HG03378 (cell line): ENCODE data around the gene MICAL2.

Experiments used
- ATAC-seq: cut with Tn5 transposase; IDR thresholded peaks from one replicate; pipeline ENCODE4 v1.9.1; 2021; ENCODE audit warnings: mild to moderate bottlenecking, moderate library complexity; ENCODE audit not compliant: unreplicated experiment

Gene MICAL2

DNA sequence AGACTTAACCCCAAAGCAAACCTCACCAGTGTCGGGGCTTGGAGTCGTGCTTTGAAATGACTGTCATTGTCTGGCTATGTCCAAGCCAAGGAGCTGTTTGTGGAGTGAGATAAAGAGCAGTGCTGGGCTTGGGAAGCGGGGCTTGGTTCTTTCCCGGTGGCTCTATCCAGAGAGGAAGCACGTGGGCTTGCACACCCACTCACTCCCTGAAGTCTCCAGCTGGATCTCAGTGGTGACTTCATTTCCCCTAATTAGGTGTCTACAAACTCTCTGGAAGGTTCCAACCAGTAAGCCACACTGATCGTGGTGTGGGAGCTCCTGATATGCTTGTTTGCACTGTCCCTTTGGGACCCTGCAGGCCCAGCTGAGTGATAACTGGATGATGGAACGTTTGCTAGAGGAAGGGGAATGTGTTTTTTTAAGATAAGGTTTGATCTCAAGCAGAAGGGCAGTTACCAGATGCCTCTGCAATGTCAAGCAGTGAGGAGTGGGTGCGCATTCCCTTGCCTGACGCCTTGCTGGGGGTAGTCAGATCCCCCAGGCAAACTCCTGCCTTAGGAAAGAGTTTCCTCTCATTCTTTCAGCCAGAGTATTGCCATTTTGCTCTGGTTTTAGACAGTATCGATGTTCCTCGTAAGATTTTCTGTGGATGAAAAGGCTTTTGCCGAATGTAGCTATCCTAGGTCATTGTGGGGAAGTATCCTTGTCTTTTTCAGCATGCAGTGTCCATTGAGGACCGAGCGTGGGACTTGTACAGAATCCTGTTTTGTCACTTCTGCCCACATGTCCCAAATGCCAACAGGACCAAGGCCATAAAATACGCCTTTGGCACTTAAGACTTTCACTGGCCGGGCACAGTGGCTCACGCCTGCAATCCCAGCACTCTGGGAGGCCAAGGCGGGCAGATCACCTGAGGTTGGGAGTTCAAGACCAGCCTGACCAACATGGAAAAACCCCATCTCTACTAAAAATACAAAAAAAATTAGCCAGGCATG lies 90.9 kb downstream of the MICAL2 start:
- no peak for ATAC-seq

DNA sequence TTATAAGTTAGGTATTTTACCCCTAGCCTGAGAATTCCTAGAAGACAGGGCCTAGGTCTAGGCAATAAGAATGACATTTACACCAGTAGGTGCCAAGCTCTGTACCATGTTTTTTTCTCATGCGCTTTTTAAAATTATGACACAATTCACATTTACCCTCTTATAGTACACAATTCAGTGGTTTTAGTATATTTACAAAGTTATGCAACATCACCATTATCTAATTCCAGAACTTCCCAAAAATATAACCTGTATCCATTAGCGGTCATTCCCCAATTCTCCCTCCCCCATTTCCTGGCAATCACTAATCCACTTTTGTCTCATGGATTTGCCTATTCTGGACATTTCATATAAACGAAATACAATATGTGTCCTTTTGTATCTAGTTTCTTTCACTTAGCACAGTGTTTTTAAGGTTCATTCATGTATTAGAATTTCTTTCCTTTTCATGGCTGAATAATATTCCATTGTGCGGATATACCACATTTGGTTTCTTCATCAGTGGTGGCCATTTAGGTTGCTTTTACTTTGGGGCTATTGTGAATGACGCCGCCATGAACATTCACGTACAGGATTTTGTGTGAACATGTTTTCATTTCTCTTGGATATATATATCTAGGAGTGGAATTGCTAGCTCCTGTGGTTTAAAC lies 92.4 kb downstream of the MICAL2 start:
- ATAC-seq, result no peak

DNA sequence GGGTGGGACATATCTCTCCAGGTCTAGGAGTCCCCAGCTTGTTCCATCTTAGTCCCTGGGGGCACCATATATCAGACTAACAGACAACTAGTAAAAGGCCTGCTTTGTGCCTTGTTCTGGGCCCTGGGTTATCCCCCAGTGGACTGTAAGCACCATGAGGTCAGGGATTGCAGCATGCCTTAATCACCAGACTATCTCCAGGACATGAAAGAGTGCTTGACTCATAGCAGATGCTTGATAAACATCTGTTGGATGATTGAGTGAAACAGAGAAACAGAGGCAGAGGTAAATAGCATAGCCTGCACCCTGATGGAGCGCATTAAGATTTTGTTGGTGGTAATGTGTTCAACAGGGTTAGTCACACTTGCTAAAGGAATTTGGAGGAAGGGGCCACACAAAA lies 94.1 kb downstream of the MICAL2 start:
- no peak for ATAC-seq

DNA sequence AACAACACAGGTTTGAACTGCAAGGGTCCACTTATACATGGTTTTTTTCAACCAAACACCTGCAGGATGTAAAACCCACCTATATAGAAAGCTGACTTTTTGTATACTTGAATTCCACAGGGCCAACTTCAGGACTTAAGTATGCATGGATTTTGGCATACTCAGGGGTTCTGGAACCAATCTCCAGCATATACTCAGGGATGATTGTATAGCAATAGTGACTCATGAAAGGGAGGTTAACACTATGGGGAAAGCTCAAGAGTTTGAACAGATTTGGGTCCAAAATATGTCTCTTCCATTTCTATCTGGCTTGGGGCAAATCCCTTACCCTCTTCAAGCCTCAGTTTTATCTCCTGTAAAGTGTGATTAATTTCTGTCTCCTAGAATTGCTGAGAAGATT lies 94.9 kb downstream of the MICAL2 start:
- ATAC-seq, result no peak

DNA sequence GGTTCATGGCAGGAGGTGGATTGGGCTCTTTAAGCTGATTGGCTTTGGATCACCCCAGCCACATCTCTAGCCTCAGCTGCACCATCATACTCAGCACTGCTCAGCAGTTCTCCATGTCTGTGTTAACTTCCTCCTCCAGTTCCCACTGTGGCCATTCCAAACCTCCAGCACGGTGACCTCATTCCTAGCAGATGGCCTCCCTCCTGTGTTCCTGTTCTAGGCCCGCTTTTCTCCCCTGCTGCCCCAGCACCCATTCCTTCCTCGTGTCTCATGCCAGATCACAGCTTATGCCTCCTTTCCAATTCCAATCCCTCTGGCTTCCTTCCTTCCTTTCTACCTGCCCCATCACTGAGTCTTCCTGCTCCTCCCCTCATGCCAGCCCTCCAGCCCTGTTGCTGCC lies 96.1 kb downstream of the MICAL2 start:
- ATAC-seq, result no peak

DNA sequence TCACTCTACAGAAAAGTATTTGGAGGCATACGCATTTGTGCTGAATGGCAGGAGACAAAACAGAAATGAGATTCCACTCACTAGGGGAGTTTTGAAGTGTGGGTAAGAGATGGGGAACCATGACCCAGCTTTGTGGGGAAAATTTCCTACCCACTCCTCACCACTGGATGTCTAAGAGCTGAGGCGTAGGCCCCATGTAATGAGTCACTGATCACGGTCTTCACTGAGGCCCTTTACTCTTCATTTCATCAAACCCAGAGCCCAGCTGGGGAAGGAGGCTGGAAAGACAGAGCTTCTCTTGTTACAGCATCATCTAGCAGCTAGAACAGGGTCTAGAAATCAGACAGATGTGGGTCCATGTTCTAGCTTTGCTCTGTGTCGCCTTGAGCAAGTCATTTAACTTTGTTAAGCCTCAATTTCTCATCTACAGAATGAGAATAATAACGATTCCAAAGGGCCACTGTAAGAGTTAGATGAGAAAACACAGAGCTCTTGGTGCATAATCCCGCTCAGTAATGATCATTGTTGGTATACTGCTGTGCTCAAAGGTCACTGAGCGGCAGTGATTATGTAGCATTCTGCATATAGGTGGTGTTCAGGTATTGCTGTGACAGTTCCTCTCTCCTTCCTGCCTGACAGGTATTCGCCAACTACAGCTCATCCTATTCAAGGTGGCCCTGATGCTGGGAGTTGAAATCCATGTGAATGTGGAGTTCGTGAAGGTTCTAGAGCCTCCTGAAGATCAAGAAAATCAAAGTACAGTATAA lies 97.2 kb downstream of the MICAL2 start:
- no peak for ATAC-seq

DNA sequence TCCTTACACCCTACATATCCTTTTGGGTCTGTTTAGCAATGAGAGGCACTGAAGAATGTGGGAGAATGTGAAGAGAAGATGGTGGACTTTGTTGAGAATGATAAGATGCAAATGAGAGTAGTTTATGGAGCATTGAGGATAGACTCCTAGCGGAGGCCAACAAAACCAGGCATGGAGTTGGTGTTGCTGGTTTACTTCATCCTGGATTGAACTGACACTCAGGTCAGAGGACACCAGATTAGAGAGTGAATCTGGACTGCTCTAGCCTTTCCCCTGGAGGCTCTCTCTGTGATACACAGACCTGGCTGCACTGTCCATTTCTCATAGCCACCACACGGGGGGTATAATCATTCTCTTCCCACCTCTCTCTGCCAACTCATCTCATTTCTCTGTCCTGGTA lies 98.7 kb downstream of the MICAL2 start:
- ATAC-seq, result no peak

DNA sequence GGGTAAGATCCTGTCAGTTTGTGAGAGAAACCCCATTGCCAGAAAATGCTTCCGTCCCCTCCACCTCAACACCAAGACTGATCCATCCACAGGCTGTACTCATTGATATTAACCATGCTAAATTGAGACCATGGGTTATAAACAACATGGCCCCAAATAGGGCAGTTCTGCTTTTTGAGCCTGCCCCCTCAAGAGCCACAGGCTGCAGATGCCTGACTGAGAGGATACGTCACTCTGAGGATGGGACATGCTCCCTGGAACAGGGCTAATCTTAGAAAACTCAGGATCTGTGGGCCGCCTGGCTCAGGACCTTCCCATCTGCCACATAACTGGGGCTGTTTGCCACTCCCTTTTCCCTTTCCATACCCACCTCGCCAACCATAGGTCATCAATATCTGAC lies 99.8 kb downstream of the MICAL2 start:
- ATAC-seq, result no peak

DNA sequence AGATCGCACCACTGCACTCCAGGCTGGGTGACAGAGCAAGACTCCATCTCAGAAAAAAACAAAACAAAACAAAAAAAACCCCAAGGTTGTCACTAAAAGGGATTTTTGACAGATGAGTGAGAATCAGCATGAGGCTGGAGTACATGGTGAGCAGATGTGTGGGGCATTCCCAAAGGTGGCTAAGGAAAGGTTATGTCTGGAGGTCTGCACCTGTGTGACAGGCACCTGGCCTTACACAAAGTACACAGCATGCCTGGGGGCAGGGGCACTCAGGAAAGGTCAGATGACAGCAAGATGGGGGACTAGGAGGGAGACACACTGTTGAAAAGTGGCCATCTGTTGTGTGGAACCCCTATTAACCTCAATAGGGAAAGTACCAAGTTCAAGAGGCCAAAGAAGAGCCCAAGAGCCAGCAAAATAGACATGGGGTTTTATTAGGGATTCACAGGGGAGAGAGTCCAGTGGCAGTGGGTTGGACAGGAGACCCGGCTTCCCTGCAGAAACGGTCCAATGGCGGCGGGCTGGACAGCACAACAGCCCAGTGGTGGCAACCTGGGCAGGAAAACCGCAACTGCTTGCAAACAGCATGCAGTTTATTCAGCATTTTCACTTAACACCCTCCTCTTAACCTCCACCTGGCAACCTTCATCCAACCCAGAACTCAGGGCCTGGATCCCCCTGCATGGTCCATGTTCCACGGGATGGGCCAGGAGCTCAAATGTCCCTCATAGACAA lies 101.1 kb downstream of the MICAL2 start:
- ATAC-seq, result no peak

DNA sequence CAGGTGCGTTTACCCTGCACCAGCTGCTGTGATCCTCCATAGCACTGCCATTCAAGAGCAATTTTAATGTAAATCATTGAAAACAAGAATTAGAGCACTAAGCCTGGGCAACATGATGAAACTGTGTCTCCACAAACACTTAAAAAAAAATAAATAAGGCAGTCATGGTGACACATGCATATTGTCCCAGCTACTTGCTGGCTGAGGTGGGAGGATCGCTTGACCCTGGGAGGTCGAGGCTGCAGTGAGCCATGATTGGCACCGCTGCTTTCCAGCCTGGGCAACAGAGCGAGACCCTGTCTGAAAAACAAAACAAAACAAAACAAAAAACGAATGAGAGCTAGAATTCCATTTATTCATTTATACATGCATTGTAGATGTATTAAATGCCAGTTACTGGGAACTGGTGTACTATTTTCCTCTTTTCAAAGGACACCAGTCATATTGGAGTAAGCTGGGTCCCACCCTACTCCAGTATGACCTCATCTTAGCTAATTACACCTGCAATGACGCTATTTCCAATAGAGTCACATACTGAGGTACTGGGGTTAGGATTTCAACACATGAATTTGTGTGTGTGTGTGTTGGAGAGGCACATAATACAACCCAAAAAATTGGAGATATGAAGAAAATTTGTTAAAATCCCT lies 101.9 kb downstream of the MICAL2 start:
- ATAC-seq, result no peak

DNA sequence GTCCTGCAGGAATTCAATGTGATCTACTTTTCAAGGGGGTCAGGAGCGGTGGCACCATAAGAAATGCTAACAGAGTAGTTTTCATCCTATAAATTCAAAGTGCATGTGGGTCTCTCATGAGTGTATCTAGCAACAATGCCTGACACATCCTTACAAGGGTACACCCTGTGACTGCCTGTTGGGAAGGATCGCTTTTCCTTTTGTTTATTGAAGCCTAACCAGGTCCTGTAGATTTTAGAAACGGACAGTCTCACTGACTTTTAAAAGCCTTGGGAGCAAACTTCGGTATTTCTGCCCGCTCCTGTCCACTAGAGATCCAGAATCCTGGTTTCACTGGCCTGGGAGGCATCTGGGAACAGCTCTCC lies 102.4 kb downstream of the MICAL2 start:
- ATAC-seq, result no peak

DNA sequence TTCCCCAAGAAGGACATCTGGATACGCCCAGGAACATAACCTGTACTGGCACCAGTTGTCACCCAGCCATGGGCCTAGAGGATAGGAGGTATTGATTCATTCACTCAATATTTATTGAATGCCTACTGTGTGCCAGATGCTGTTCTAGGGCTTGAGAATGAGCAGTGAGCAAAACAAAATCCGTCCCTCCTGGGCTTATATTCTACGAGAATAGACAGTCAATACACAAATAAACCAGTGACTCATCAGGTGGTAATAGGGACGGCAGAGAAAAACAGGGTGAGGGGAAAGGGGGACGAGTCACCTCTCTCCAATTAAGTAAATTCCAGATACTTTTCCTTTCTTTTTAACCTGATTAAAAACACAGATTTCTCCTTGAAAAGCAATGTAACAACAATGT lies 103.5 kb downstream of the MICAL2 start:
- ATAC-seq, result no peak

DNA sequence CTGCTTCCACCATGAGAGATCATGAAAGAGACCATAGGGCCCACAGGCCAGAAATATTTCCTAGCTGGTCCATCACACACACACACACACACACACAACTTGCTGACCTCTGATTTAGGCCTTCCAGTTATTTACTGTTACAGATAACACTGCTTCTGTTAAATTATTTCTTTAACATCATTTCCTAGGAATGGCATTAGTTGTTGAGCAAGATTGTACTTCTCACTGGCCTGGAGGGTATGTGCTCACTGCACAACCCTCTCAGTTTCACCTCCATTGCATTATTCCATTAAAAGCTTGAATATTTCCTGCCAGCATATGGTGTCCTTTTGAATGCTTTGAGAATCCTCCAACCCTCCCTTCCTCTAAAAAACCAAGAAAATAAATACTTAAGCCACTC lies 104.4 kb downstream of the MICAL2 start:
- ATAC-seq, result no peak

DNA sequence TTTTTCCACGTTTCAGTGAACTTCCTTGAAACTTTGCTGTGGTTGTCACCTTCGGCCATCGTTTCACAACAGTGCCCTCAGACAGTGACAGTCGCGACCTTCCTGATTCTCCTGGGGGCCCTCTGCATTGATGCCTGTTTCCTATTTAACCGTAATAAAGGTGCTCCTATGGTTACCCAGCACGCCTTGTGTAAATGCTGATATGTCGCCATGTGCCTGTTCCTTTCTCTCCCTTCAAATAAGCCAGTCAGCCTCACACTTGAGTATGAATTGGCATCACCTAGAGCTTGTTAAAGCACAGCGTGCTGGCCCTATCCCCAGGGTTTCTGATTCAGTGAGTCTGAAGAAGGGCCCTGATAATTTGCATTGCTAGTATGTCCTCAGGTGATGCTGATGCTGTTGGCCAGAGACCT lies 104.8 kb downstream of the MICAL2 start:
- ATAC-seq, result no peak

DNA sequence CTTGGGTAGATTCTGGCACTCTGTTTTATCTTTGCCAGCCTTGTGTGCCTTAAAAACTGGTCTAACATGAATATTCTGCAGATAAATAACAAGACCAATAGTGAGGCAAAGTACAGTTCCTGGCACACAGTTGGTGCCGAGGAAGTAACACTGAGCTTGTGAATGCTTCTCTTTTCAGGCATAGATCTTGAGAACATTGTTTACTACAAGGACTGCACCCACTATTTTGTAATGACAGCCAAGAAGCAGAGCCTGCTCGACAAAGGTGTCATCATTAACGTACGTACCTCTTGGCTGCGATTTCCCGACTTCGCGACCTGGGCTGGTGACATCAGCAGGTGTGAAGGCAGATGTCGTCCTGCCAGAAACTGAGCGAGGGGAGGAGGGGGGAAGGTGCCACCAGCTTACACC lies 105.7 kb downstream of the MICAL2 start:
- no peak for ATAC-seq

DNA sequence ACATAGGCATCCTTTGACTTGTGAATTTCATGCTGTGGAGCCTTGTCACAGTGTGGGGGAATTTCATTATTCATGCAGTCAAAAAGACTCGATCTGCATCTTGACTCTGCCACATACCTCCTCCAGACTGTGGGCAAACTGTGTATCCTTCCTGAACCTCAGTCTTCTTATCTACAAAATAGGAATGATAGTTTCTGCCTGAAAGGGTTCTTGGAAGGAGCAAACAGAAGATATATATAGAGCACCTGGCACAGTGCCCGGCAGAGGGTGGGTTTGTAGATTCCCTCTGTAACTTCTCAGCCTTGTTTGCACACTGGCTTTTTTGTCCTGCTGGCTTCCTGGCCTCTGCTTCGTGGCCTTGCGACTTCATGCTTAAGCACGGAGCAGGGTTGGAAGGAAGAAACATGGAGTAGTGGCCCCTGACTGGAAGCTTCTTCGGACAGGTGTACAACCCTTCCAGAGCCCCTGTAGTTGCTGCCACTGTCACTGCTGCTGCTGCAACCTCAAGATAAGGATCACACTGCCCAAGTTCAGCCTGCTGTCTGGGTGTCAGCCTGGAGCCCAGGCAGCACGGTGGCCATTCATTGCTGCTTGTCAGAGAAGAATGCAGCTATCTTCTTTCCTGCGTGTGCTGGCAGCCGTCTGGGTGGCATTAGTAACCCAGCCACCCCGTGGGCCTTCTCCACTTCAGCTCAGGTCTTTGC lies 106.4 kb downstream of the MICAL2 start:
- ATAC-seq, result no peak

DNA sequence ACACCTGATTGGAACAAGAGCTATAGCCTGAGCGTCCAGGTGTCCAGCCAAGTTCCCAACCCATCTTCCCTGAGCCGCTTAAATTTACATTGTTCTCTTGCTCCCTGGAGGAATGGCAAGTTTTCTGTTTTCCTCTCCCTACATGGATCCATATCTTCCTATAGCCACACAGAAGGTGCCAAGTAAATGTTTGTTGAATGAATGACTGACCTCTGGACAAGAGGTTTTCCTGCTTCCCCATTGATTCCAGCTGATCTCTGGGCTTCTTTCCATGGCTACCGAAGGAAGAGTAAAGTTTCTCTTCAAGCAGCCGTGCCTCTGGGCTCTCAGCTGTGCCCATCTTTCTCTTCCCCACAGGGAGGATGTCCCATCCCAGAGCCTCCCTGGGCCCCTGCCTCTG lies 107.5 kb downstream of the MICAL2 start:
- ATAC-seq, result no peak

DNA sequence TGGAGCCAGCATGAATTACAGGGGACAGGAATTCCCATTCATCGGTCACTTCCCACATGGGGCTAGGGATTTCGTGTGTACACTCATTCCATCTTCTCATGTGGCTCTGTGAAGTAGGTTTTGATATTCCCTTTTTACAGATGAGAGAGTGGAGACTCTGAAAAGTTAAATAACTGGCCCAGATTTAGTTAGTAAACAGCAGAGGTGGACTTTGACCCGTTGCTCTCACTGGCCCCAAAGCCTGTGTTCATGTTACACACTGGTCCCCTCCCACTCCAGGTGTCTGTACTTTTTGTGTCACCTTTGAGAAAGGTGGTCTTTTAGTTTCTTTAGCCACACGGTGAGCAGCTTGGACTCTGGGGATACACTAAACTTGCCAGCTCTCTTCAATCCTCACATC lies 108.5 kb downstream of the MICAL2 start:
- no peak for ATAC-seq

DNA sequence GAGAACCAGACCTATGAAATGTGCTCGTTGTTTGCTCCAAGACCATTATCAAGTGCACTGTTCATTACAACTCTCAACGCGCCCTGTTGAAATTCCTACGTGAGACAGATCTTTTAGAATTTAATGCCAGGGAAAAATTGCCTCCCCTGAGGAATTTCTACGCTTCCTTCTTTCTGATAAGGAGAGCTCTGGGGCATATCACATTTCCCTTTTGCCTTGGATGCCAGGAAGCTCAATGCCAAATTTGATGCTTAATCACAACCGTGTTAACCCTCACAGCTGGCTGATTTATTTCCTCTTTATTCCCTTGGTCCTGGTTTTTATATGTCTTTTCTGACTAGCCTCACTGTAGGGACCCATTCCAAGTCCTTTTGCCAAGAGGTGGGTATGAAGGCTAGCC lies 109.4 kb downstream of the MICAL2 start:
- ATAC-seq, result no peak

DNA sequence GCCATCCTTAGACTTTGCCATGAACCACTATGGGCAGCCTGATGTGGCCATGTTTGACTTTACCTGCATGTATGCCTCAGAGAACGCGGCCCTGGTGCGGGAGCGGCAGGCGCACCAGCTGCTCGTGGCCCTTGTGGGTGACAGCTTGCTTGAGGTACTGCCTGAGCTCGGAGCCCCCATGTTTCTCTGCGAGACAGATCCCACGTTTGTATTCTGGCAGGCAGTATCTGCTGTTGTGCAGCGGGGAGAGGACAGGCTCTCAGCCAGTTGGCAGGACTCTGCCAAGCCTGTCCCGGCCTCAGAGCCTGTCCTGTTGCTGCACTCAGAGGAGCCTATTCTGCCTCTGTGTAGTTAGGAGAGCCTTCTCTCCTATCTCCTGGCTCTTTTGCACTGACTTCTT lies 109.9 kb downstream of the MICAL2 start:
- ATAC-seq, result no peak
